ENCODE data around the gene NELL2.

NELL2 gene

DNA sequence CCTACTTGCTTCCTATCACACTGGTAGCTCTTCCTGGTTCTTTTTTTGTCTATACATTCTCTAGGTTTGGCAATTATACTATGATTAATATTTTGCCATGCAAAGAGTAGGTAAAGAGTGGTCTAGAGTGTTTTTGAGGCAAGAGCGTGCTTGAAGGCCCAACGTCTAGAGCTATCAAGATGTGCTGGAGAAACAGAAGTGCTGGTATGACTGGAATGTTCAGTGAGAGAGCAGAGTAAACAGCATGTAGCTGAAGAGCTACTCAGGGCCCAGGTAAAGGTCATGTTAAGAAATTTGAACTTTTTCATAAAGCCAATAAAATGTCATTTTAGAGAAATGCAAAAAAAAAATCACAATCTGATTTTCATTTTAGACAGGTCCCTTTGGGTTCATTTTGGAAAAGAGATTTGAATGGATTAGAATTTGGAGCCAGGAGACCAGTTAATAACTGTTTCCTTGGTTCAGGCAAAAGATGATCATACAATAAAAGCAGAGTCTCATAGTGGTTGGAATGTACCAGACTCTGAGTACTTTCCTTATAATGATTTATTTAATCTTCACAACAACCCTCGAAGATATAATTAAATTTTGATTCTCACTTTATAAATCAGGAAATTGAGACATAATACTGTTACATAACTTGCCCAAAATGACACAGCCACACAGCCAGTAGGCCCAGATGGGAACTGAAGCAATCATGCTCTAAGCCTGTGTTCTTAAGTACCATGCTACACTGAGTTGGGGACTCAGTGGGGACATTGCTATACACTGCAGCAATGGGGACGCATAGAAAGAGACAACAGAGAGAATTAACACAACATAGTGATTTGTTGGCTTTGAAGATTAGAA, 350.1 kb downstream of the NELL2 start:
- no peak for DNase-seq

- no peak for DNase-seq
These were observed 352.3 kb downstream of the NELL2 start for GRCh38 chr12:44523828-44524227.

GRCh38 chr12:44521702-44522101, 354.4 kb downstream of the NELL2 start:
- no peak for DNase-seq

- DNase-seq = no peak
These were observed 356.2 kb downstream of the NELL2 start for GRCh38 chr12:44519931-44520330.

- no peak for DNase-seq
These were observed 364.8 kb downstream of the NELL2 start for GRCh38 chr12:44511289-44511688.

DNA sequence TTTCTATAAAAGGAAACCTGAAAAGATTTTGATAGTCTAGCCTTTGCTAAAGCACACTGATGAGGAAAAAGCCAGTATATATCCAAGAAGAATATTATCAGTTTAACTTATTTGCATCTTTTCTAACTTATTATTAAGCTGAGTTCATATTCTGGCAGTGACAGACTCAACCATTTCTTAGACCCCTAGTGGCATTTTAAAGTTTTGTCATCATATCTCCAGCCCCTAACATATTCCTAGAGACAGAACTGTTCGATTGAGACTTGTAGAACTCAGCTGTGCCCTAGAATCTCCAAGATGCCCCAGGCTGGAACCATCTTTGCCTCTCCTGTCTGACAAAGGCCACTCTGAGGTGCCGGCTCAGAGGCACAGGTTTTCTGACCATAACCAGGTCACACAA, 365.6 kb downstream of the NELL2 start:
- no peak for DNase-seq

GRCh38 chr12:44510076-44510475, 366.0 kb downstream of the NELL2 start:
- DNase-seq = no peak

GRCh38 chr12:44509471-44509870, 366.6 kb downstream of the NELL2 start:
- no peak for DNase-seq

- no peak for DNase-seq
These were observed 368.7 kb downstream of the NELL2 start for GRCh38 chr12:44507461-44507860.

GRCh38 chr12:44504799-44505198, 371.3 kb downstream of the NELL2 start:
- DNase-seq = no peak

DNA sequence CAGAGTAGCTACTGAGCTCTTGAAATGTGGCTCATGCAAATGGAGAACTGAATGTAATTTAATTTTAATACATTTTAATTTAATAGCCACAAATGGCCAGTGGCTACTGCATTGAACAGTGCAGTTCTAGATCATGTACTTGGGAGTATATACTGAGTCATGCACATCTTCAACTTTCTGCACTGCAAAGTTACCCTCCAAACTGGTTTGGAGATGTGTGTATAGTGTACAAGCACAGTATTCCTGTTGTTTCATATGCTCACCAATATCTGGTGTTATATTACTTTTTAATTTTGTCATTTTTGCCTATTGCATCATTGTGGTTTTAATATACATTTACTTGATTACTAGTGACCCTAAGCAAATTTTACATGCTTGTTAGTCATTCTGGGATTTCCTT, 372.8 kb downstream of the NELL2 start:
- no peak for DNase-seq

GRCh38 chr12:44502681-44503080, 373.4 kb downstream of the NELL2 start:
- DNase-seq = no peak

- DNase-seq = no peak
These were observed 375.7 kb downstream of the NELL2 start for GRCh38 chr12:44500423-44500822.

DNA sequence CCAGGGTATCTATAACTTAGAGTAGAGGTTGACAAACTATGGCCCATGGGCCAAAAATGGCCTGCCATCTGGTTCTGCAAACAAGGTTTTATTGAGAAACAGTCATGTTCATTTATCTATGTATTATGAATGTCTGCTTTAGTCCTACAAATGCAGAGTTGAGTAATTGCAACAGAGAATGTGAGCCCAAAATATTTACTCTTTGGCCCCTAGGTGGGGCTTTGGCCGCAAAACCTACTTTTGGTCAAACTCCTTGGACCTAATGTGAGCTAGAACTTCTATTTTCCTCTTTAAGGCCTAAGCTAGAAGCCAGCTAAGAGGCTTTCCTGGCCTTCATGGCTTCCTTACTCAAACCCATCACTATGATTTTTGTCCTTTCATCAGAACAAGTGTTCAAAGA, 379.1 kb downstream of the NELL2 start:
- no peak for DNase-seq

GRCh38 chr12:44490181-44490580, 385.9 kb downstream of the NELL2 start:
- no peak for DNase-seq

DNA sequence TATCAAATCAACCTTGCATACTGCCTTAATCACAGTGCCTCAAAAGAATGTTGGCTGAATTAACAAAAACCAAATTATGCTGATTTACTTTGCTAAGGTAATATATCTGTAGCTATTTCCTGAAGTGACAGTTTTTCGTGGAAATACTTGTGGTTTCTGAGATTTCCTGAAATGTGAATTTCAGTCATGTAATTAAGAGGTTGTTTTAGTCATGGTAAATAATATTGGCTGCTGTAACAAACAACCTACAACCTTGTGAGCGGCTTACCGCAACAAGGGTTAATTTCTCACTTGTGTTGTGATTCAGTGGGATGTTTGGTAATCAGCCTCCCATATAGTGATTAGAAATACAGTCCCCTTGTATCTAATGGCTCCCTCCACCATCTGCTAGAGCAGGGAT, 387.9 kb downstream of the NELL2 start:
- no peak for DNase-seq

- no peak for DNase-seq
These were observed 391.3 kb downstream of the NELL2 start for GRCh38 chr12:44484862-44485261.

DNA sequence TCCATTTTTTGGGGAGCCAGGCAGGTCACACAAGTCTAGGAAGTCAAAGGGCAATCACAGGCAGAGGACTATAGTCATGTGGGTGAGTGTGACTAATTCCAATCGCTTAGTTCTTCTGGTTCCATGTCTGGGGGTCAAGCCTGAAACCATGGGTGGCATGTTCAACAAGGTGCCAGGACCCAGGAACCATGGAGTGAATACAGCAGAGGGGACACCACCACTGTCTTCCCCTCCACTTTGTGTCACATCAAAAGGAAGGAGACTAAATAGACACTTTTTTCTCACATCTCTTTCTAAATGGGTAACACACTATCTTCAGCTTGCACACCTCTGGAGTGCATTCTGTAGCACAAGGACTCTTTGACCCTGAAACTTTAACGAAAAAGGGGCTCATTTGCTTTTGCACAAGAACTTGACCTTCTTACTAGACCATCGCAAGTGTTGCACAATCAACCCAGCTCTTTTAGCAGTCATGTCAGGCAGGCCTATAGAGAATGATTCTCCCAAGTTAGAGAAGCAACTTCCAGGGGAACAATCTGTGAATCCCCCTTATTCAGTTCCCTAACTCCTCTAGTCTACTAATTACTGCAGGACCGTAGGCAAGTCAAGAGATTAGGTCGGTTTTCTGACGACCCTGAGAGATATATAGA, 398.7 kb downstream of the NELL2 start:
- DNase-seq = no peak

DNA sequence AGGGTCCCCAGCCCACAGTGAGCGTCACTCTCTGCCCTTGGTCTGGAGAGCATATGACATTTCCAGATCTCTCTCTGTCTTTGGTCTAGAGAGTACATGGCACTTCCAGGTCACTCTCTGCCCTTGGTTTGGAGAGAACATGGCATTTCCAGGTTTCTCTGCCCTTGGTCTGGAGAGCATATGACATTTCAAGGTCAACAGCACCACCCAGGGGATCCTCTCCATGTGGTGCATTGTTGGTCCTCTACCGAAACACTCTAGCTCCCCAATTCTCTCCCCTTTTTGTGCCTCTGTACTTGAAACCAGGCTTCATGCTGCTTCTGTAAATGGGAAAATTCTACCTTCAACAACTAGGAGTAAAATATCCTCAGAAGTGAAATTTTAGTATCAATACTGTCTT, 399.4 kb downstream of the NELL2 start:
- DNase-seq = no peak

DNA sequence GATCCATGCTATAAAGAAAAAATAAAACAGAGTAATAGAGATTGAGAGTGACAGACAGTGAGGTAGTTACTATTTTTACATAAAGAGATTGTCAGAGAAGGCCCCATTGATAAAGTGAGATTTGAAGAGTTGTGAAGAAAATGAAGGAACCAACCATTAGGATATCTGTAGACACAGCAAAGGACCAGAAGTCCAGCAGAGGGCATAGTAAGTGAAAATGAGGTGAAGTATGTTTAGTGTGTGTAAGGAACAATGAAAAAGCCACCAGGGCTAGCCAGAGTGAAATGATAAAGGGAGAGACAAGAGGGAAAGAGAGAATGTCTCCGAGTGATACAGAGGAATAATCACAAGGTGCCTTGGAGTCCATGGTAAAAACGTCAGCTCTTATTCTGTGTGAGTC, 411.0 kb downstream of the NELL2 start:
- no peak for DNase-seq

DNA sequence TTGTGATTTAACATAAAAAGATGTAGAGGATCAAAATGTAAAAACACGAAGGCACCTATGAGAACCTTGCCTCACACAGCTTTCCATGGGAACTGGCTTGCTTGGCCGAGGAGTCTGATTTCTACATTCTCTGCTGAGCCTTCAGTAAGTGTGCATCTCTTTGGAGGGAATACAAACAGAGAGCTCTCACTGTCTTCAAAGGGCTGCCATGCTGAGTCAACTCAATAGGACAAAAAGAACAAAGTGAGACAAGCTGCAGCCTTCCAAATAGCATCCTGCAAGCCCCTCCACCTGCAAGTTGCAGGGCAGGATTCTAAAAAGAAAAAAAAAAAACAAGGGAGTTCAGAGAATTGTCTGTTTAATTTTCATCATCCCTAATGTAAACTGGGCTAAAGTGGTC, 411.9 kb downstream of the NELL2 start:
- no peak for DNase-seq

DNA sequence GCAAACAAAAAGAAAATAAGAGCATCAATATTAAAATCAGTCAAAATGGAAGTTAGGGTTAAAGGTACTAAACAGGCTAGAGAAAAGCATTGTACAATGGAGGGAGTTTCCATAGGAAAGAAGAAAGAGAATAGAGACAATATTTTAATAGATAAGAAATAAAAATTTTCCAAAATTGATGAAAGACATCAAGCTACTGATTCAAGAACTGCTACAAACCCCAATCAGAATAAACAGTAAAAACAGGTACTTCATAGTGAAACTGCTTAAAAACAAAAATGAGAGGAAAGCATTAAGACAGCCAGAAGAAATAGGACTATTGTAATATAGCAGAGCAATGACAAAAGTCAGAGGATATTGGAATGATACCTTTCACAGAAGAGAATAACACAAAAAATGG, 413.4 kb downstream of the NELL2 start:
- DNase-seq = no peak

DNA sequence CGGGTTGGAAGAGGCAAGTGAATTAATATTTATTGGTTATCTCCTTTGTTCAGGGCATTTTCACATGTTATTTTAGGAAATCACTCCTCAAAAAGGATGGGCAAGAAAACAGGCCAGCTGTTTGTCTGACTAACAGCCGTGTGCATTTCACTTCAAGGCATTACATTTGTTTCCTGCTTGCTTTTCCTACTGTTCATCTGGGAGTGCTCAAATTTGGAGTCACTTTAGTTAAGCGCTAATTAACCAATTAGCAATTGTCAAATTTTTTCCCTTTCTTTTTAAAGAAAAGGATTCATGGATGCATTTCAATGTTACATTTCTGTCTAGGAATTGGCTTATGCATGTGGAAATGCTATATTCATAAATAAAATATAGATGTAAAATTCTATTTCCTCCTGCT, 415.9 kb downstream of the NELL2 start:
- no peak for DNase-seq

- DNase-seq = no peak
These were observed 416.5 kb downstream of the NELL2 start for GRCh38 chr12:44459569-44459968.
